Inferior parietal cortex (tissue), 1 donor: ENCODE data around the gene MFSD6.
"Not testable (repeated sequence)": the region's sequence is repeated elsewhere in the genome, so short reads cannot be mapped to it uniquely, and the experiment has no call there.

Source experiments
- DNase-seq: peaks from one replicate; pipeline ENCODE4 v3.0.0-alpha.2; 2016; ENCODE audit errors: extremely low spot score

MFSD6 gene

DNA sequence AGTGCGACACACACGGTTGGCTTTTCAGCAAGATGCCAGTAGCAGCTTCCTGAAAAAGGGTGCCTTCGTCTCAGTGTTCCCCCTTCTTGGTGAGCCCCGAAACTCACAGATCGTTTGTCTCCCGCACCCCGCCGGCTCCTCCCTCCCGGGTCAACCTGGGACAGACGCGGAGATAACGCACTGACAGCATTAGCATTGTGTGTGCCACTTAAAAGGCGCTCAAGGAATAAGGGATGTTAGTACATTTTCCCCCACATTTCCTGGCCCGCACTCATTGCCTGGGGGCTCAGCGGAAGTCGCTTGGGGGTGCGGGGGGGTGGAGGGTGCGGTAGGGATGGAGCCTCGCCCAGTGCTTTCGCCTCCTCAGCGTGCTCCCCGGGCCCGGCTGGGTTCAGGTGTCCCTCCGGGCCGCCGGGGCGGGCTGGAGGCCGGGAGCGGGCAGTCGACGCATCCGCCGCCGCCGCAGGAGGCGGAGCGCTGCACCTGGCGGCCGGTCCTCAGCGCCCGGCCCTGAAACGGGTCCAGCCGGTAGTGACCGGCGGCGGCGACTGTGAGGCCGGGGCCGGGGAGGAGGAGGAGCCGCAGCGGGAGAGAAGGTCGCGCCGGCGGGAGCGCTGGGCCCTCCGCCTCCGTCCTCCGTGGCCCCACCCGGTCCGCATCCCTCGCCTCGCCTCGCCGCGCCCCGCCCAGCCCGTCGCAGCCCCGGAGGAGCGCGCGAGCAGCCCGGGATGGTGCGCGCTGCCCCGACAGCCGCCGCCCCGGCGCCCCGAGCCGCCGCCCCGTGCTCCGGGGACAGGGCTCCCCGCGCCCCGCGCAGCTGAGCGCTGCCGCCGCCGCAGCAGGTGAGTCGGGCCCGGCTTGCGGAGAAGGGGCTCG is at the start of gene MFSD6:
Gene MFSD6 (plus strand): TSS at position 694 of the 876 bp plus-strand sequence. CDS start 27,675 bp downstream, outside the sequence.
- peak; percentile 12 for DNase-seq

DNA sequence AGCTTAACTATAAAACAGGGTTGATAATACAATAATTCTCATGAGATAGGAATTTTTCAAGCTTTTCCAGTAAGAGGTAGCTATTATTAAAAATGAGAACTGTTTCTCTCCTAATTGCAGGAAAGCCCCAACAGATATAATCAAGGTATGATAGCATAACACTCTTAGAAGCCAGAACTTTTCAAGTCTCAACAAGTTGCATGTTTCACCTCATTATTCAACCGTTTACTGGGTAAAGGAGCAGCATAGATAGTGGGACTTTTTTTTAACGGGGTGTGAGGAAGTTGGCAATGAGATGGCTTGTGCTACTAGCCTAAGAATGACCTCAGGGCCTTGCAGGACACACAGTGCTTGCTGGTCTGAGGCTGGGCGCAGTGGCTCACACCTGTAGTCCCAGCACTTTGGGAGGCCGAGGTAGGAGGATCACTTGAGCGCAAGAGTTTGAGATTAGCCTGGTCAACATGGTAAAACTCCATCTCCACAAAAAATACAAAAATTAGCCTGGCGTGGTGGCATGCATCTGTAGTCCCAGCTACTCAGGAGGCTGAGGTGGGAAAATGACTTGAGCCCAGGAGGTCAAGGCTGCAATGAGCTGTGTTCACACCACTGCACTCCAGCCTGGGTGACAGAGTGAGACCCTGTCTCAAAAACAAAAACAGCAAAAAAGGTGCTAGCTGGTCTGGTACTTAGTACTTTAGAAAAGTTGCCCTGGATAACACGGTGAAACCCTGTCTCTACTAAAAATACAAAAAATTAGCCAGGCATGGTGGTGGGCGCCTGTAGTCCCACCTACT is 49.3 kb upstream of the MFSD6 start:
- not testable (repeated sequence) for DNase-seq

DNA sequence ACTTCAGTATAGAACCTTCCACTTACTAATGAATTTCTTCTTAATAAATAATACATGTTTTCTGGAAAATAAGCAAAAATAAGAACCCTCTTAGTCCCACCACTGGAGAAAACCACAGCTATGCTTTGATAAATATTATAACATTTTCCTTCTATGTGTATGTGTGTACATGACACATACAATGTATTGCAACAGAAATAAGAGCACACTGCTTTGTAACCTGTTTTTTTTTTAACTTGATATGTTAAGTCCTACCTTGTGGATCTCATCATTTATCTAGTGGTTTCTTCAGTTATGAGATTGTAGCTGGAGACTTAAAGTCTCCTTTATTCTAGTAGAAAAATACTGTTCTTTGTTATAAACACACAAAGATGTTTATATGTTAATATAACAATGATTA is 47.6 kb upstream of the MFSD6 start:
- no peak for DNase-seq

DNA sequence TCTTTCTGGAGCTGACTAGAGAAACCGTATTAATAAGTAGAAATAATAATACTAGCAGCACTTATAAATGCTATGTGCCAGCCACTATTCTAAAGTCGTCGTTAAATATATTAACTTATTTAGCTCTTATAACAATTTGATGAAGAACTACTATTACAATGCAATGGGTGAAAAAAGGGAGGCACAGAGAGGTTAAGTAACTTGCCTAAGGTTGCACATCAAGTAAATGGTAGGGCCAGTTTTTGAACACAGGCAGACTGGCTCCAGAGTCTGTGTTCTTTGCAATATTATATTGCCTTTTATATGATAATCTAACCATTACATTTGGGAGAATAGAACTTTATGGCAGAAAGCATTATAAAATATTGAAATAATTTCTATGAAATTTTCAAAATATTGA is 47.2 kb upstream of the MFSD6 start:
- no peak for DNase-seq

DNA sequence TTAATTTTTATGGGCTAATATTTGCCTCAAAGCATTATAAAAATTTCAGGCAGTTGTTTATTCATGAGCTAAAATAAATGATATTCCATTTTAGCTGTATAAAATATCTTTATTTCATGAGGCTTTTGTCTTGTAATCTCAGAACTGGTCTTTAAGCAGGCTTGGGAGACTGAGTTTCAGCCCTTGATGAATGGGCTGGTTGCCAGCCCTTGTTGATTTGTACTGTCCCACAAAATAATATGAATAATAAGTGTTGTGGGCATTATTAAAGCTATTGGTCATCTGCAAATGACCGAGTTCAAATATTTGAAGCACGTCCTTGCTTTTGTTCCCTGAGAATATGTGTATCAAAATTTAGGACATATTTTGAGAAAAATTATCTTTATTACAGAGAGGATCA is 46.6 kb upstream of the MFSD6 start:
- DNase-seq = peak; percentile 21

DNA sequence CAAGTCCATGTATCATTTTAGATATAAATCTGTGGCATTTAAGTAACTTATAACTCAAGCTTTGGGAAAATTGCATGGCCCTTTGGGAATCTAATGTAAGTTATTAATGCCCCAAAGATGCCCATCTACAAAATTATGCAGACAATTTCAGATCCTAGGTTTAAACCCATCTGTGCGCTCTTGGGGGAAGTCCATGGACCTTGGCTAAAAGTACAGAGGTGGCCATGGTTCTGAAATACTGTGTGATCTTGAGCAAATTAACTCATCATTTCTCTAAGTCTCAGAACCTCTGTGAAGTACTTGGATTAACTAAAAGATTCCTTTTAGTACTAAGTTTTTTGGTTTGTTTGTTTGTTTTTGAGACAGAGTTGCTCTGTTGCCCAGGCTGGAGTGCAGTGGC is 45.3 kb upstream of the MFSD6 start:
- no peak for DNase-seq

DNA sequence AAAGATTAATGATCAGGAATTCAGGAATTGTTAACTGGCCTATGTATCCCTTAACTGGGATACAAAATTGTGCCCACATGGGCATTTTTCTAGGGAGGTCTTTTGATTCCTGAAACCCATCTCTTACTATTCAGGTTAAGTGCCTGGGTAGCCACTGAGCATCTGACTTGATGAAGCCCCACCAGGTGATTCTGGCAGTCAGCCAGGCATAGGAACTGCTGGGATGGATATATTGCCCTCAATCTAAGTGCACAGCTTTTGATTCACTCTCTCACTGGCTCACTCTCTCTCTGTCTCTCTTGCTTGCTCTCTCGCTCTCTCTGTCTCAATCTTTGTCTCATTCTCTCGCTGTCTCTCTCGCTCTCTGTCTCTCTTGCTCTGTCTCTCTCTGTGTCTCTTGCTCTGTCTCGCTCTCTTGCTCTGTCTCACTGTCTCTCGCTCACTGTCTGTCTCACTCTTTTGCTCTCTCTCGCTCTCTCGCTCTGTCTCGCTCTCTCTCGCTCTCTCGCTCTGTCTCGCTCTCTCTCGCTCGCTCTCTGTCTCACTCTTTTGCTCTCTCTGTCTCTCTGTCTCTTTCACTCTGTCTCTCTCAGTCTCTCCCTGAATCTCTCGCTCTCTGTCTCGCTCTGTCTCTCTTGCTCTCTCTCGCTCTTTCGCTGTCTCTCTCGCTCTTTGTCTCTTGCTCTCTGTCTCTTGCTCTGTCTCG is 42.5 kb upstream of the MFSD6 start:
- DNase-seq = no peak

DNA sequence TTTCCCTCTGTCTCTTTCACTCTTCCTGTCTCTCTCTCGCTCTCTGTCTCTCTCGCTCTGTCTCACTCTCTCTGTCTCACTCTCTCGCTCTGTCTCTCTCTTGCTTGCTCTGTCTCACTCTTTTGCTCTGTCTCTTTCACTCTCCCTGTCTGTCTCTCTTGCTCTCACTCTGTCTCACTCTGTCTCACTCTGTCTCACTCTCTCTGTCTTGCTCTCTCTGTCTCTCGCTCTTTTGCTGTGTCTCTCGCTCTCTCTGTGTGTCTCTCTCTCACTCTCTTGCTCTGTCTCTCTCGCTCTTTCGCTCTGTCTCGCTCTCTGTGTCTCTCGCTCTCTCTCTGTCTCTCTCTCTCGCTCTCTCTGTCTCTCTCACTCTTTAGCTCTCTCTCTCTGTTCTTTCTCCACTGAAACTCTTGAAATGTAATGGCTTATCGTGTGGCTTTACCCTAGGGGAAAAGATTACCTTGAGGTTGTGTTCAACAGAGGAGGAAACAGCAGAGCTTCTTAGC is 41.9 kb upstream of the MFSD6 start:
- DNase-seq = no peak

DNA sequence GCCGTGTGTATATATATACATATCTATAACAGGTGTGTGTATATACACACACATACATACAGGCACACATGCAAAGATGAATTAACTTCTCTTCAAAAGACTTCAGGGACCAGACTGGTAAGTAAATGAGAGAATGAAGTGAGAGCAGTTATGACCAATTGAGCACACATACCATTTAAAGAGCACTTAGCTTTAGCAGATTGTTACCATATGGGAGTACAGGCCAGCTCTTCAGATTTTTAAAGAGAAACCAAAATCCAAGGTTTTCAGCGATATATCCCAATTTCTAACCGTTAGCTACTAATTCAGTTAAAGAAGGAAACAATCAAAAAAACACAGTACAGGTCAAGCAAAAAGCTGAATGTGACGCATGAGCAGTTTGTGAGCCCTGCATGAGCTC is 41.1 kb upstream of the MFSD6 start:
- no peak for DNase-seq

DNA sequence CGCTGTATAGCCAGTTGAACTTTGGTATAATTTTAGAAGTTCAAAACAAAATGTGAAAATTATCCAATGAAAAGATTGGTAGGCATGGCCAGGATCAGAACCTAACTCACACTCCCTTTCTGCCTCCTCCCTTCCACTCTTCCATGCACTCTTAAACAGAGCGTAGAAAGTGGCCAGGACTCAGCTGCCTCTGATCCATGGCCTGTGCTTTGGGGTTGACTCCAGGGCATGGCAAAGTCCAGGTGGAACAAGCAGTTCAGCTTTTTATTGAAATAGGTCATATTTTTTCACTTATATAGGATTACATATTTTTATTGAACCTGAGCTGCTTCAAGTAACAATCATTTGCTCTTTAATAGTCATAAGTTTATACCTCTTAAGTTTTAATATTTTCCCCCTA is 38.5 kb upstream of the MFSD6 start:
- no peak for DNase-seq

DNA sequence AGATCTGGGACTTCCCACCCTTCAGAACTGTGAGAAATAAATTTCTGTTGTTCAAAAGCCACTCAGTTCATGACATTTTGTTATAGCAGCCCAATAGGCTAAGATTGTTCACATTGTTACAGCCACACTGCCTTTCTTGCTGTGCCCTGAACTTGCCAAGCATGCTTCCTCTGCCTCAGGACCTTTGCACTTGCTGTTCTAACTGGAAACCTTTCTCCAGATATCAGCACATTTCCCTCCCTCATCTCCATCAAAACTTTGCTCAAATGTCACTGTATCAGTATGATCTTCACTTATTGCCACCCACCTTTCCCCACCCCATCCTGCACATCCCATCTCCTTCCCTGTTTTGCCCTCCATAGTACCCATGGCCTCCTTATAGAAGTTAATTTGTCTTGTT is 32.1 kb upstream of the MFSD6 start:
- DNase-seq = no peak

DNA sequence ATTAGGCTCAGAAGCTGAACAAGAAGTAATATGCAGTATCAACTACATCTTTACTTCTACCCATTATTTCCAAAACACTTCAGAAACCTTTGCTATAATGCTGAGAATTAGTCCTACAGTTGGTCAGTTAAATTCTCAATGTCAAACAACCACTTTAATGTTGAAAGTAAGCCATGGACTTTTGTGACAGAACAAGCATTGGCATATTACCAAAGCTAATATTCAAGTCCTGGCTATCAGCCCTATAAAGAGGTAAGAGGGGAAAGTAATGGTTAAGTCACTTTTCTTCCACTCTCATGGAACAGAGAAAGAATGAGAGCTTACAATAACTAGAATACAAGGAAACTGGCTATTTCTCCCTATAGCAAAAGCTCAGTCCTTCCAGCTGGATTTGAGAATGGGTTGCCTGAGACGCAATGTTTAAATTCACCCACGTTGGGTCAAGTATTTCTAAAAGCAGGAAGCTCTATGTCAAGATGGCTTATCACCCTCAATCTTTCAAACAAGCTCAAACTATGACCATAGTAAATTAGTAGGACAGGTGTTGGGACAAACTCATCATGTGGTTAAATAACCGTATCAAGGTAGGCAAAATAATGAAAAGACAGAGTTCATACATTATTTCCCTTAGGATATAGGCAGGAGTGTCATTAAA is 31.4 kb upstream of the MFSD6 start:
- DNase-seq = no peak

DNA sequence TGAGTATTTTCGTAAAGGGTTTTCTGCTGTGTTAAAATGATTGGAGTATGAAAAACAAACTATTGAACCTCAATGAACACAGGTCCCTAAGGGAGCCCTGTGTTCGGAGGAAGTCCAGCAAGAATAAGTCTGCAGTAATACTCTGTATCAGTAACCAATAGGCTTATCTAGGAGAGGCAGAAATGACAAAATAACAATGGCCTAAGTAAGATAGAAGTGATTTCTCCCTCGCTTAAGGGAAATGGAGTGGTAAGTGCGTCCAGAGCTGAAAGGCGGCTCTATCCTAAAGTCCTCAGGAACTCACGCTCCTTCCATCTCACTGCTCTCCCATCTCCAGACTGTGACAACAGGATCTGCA is 29.3 kb upstream of the MFSD6 start:
- DNase-seq = no peak

DNA sequence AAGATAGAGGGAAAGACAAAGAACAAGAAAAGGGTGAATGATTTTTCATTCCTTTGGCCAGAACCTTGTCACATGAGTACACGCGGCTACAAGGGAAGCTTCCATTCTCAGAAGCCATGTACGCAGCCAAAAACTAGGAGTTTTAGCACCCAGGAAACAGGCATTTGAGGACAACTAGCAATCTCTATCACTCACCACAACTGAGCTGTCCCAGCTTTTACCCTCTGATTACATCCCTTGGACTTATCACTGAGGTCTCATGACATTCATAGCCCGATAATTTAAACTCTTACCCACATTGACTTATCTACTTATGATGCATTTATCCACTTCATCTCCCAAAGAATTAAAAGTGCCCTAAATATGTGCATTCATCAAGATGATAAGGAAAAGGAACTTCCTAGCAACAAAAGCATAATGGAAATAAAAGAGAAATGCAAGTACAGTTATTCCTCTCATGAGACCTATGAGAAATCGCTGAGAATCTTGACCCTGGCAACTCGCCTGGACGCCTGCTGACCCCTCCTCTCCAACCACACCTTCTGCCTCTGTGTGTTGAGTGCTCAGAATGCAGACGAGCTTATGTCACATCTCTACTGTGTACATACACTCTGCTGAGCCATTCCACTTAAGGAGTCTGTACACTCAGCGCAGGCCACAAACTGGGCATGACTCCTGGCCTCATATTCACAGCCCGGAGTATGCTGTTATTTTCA is 28.7 kb upstream of the MFSD6 start:
- DNase-seq = no peak

DNA sequence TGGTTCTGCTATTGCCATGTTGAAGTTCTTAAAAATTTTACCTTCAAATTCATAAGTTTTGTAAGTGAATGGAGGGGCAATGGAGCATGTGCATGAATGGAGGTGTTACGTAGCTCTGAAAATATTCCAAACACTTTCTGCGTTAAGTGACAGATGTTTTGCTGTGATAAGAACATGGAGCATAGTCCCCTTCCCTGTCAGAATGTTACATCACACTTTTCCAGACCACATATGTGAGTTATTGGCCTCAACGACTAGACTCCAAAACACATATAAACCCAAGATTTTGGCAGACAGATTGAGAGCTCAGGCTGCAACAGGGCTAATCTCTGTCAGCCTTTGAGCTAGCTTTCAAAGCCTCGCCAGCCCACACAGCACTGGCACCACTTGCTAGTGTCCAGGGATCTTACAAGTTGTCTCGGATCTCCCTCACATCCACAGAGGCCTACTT is 27.2 kb upstream of the MFSD6 start:
- no peak for DNase-seq

DNA sequence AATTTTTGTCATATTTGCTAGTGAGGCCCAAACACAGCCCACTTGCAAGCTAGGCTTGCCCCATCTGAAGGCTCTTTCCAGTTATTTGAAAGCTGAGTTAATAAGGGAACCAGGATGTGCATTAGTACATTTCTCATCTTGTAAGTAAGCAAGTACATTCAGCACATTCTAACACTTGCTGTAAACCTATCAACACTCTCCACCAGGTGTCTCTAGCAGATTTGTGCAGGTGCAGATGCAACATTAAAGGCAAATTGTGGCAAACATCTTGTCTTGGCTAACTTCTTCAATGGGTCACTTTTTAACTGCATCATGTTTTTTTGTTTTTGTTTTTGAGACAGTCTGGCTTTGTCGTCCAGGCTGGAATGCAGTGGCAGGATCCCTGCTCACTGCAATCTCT is 25.3 kb upstream of the MFSD6 start:
- DNase-seq = no peak

DNA sequence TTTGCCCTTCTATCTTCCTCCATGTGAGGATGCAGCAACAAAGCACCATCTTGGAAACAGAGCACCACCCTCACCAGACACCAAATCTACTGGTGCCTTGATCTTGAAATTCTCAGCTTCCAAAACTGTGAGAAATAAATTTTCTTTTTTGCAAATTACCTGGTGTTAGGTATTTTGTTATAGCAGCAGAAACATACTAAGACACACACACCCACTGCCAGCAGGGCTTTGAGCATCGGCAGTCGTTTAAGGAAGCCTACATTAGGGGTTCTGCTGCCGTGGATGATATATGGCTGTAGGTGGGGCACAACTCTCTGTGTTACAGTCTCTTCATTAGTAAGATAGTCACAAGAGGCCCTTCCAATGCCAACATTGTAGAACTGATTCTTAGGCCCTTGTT is 20.7 kb upstream of the MFSD6 start:
- no peak for DNase-seq

DNA sequence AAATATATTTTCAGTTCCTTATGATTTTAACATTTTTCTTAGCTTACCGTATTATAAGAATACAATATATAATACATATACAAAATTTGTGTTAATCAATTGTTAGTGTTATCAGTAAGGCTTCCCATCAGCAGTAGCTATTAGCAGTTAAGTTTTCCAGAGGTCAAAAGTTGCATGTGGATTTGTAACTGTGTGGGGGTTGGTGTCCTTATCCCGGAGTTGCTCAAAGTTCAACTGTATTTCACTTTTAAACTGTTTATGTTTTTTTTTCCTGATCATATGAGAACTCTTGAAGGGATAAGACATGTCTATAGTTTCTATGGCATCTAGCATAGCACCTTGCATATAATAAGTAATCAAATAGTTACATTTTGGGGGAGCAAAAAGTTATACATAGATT is 11.9 kb upstream of the MFSD6 start:
- DNase-seq = no peak

DNA sequence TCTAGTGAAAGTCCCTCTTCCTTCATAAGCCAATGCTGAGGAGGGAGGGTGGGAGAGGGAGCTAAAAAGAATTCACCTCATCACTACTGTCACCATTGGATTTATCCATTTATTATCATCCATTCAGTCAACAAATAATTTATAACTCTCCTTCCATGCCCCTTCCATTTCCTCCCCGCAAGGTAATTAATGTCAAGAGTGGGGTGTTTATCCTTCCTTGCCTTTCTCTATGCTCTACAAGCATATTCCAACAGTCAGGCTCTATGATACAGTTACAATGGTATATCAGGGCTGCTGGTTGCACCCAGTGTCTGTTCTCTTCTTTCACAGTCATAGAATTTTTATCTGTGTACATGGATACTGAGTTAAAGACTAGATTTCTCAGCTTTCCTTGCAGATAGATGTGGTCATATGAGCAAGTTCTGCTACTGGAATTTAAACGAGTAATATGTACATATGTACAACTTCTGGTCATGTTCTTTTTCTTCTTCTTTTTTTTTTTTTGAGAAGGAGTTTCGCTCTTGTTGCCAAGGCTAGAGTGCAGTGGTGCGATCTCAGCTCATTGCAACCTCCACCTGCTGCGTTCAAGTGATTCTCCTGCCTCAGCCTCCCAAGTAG is 5.1 kb upstream of the MFSD6 start:
- no peak for DNase-seq

DNA sequence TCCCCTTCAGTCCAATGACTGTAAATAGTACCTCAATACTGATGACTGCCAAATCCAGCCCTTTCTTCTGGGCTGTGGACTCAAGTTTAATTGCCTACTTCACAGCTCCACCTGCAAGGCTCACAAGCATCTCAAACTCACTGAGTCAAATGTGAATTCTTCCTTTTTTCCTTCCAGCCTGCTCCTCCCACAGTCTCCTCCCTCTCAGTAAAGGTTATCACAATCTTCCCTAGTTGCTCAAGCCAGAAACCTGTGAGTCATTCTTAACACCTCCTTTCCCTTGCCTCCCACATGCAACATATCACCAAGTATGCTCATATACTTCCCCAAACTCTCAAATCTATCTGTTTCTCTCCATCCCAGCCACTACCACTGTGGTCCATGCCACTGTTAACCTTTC is 3.7 kb upstream of the MFSD6 start:
- peak; percentile 63 for DNase-seq

DNA sequence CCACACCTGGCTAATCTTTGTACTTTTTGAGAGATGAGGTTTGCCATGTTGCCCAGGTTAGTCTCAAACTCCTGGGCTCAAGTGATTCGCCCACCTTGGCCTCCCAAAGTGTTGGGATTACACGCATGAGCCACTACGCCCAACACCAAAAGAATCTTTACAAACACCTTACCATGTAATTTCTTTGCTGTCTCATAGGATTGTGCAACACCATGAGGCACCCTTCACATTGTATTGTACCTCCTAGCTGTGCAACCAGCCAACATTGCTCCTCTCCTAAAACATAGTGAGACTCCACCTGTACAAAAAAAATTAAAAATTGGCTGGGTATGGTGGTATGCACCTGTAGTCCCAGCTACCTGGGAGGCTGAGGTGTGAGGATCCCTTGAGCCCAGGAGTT is 3.1 kb upstream of the MFSD6 start:
- DNase-seq = no peak
